Measurements from ENCODE around the gene TRPM3.
"Not testable (repeated sequence)": the region's sequence is repeated elsewhere in the genome, so short reads cannot be mapped to it uniquely, and the experiment has no call there.

TRPM3 gene

DNA sequence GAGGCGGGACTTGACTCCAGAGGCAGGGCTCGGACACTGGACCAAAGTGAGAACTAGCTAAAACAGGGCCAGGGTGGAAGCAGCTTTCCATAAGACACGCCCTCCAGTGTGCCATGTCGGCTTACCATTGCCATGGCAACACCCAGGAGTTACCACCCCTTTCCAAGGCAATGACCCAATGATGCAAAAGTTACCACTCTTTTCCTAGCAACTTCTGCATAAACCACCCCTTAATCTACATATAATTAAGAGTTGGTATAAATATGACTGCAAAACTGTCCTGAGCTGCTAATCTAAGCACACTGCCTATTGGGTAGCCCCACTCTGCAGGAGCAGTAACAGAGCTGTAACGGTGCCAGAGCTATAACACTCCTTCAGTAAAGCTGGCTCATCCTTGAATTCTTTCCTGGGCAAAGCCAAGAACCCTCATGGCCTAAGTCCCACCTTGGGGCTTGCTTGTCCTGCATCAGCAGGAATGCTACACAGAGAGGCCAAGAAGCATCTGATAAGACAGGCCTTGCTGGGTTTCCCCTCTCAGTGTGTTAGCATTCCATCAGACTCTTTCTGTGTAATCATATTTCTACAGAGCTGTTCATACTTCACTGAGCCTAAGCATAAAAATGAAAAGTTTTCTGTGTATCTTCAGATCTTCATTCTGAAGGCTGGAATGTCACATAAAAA lies 444.2 kb downstream of the TRPM3 start:
- no peaks in the 10 kb centered on the region for H3K36me3 Mint-ChIP-seq
- no peaks in the 10 kb centered on the region for H3K4me1 Mint-ChIP-seq (ENCODE audit: low read depth)
- H3K27ac Mint-ChIP-seq, result no peak overlapping the region
- peaks cover 6% of the 10 kb centered on the region for H3K27me3 Mint-ChIP-seq
- H3K9me3 Mint-ChIP-seq (ENCODE audit: low read depth), result no peaks in the 10 kb centered on the region
- no peak overlapping the region for H3K4me3 Mint-ChIP-seq

DNA sequence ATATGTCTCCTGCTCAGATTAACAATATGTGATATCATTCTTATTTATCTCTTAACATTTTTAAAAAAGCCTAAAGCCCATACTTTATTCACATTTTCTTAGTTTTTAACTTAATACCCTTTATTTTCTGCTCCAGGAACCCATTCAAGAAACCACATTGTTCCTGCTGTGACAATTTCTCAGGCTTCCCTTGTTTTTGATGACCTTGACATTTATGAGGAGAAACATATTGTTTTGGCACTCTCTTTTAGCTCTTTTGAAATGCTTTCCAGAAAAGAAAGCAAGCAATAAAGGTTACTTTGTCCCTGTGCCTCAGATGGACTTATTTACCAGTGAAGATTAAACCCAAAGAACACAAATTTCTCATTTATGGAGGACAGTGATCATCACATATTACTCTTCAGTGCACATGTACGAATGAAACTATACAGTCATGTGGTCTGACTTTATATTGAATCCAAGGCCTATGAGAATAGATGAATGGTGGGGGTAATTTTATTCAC lies 445.5 kb downstream of the TRPM3 start:
- no peak overlapping the region for H3K4me3 Mint-ChIP-seq
- H3K27me3 Mint-ChIP-seq, result peaks cover 9% of the 10 kb centered on the region
- no peaks in the 10 kb centered on the region for H3K36me3 Mint-ChIP-seq
- H3K4me1 Mint-ChIP-seq (ENCODE audit: low read depth), result no peaks in the 10 kb centered on the region
- H3K27ac Mint-ChIP-seq, result no peak overlapping the region
- no peaks in the 10 kb centered on the region for H3K9me3 Mint-ChIP-seq (ENCODE audit: low read depth)

DNA sequence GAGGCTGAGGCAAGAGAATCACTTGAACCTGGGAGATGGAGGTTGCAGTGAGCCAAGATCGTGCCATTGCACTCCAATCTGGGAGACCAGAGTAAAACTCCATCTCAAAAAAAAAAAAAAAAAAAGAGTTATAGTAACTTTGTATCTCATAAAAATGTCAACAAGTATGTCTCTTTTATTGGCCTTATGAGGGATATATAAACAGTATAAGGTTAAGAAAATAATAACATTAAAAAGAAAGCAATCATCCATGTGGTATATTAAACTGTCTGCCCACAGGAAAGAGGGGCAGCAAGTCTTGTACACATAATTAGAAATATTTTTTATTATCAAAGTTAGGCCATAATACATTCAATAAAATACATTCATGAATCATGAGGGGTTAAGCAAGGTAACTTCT lies 447.6 kb downstream of the TRPM3 start:
- H3K36me3 Mint-ChIP-seq, result no peaks in the 10 kb centered on the region
- H3K9me3 Mint-ChIP-seq (ENCODE audit: low read depth), result no peaks in the 10 kb centered on the region

DNA sequence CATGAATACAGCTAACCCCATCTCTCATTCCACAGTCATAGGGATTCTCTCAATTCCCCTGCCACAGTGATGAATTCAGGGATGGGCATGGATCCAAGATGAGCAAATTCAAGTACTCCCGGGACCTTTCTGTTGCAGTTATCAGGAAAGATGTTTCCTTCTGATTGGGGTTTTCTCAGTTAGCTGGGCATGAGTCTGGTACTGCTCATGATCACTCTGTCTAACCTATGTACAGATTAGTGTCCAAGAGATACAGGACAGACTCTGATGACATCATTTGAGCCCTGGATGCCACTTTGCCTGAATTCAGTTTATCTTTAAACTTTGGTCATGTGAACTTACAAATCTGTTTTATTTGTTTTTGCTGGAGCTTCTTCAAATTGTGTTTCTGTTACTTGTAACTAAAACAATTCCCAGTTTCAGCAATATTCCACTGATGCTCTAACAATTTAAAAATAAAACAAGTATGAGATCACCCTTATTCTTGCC lies 449.2 kb downstream of the TRPM3 start:
- Mint-ChIP-seq H3K4me1 (ENCODE audit: low read depth) (no peaks in the 10 kb centered on the region), H3K9me3 (ENCODE audit: low read depth) (no peaks in the 10 kb centered on the region), H3K27ac (no peak overlapping the region), H3K4me3 (no peak overlapping the region), H3K27me3 (peaks cover 9% of the 10 kb centered on the region), H3K36me3 (no peaks in the 10 kb centered on the region)

More for the DNA sequence above, 447.6 kb downstream of the TRPM3 start:
- H3K4me3 Mint-ChIP-seq, result no peak overlapping the region
- no peaks in the 10 kb centered on the region for H3K4me1 Mint-ChIP-seq (ENCODE audit: low read depth)
- peaks cover 9% of the 10 kb centered on the region for H3K27me3 Mint-ChIP-seq
- no peak overlapping the region for H3K27ac Mint-ChIP-seq

DNA sequence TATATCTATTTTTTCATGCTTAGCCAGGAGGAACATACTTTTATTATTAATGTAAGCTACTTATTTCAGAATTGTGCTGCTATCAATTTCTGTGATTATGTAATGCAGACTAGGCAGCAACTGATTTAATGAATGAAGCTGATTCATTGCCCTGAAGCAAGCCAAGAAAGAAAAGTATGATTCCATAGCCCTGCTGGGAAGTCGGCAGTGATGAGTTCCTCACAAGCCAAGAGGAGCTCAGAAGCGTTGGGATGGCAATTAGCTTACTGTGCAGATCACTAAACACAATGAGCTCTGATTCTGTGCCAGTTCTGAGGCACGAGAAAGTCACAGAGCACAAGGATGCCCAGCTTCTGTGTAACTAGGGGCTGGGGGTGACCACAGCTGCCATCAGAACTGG lies 452.7 kb downstream of the TRPM3 start:
- peaks cover 9% of the 10 kb centered on the region for H3K27me3 Mint-ChIP-seq
- H3K36me3 Mint-ChIP-seq, result no peaks in the 10 kb centered on the region
- H3K4me1 Mint-ChIP-seq (ENCODE audit: low read depth), result no peaks in the 10 kb centered on the region
- H3K9me3 Mint-ChIP-seq (ENCODE audit: low read depth), result no peaks in the 10 kb centered on the region
- no peak overlapping the region for H3K4me3 Mint-ChIP-seq
- H3K27ac Mint-ChIP-seq, result no peak overlapping the region

DNA sequence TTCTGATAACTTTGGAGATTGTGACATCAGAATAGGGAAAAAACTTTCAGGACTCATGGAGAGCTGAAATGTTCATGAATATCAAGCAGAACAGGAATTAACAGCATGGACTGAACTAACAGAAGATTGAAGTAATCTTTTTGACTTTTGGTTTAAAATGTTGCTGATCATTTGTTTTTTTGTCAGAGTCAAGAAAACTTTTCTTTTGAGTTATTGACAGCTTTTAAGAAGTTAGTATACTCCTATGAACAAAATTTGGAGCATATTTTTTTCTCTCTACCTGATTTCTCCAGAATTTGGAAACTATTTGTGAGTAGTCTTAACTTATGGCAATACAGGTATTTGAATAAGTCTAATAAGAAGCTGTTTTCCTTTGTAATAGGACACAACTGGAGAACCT lies 462.7 kb downstream of the TRPM3 start:
- no peak overlapping the region for H3K27ac Mint-ChIP-seq
- no peaks in the 10 kb centered on the region for H3K36me3 Mint-ChIP-seq
- no peak overlapping the region for H3K4me3 Mint-ChIP-seq
- no peaks in the 10 kb centered on the region for H3K4me1 Mint-ChIP-seq (ENCODE audit: low read depth)
- H3K9me3 Mint-ChIP-seq (ENCODE audit: low read depth), result no peaks in the 10 kb centered on the region
- H3K27me3 Mint-ChIP-seq, result peaks cover 7% of the 10 kb centered on the region

DNA sequence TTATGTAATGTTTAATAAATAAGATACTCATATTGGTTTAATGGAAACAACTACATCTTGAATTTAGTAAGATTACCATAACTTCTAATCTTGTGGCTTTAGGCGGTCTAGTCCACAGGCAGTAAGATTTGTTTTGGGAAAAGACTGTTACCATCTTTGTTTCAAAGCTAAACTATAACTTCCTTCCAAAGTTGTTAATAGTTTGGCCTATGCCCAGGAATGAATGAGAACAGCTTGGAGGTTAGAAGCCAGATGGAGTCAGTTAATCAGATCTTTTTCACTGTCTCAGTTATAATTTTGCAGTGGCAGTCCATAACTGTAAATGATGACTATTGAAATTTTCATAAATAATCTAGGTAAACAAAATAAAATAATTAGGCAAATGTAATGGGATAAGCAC lies 465.1 kb downstream of the TRPM3 start:
- Mint-ChIP-seq H3K27me3 (peaks cover 6% of the 10 kb centered on the region), H3K36me3 (no peaks in the 10 kb centered on the region), H3K9me3 (ENCODE audit: low read depth) (no peaks in the 10 kb centered on the region), H3K4me3 (no peak overlapping the region), H3K4me1 (ENCODE audit: low read depth) (no peaks in the 10 kb centered on the region), H3K27ac (no peak overlapping the region)

DNA sequence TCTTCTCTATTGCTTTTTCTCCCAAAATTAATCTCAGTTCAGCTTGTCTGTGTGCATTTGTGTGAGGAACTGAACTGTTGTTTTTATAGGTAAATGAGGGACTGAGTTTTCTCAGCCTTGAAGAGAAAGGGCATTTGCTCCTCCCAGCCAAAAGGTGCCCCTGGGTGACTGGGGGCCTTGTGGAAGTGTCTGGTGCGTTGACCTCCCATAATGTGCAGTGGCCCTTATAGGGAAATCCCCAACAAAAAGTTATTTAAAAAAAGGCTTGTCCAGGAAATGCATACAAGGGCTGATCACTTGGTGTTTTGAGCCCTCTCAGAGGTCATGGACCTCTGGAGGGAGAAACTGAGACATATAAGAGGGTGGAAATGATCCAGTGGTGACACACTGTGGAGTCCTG lies 467.3 kb downstream of the TRPM3 start:
- H3K27me3 Mint-ChIP-seq, result peaks cover 1% of the 10 kb centered on the region
- peaks cover 2% of the 10 kb centered on the region for H3K36me3 Mint-ChIP-seq
- peaks cover 8% of the 10 kb centered on the region for H3K9me3 Mint-ChIP-seq (ENCODE audit: low read depth)
- H3K4me3 Mint-ChIP-seq, result no peak overlapping the region
- H3K27ac Mint-ChIP-seq, result no peak overlapping the region
- no peaks in the 10 kb centered on the region for H3K4me1 Mint-ChIP-seq (ENCODE audit: low read depth)

DNA sequence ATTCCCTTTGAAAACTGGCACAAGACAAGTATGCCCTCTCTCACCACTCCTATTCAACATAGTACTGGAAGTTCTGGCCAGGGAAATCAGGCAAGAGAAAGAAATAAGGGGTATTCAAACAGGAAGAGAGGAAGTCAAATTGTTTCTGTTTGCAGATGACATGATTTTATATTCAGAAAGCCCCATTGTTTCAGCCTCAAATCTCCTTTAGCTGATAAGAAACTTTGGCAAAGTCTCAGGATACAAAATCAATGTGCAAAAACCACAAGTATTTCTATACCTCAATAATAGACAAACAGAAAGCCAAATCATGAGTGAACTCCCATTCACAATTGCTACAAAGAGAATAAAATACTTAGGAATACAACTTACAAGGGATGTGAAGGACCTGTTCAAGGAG lies 476.8 kb downstream of the TRPM3 start:
- H3K27me3 Mint-ChIP-seq; H3K36me3 Mint-ChIP-seq; H3K4me1 Mint-ChIP-seq (ENCODE audit: low read depth); H3K9me3 Mint-ChIP-seq (ENCODE audit: low read depth); H3K4me3 Mint-ChIP-seq; H3K27ac Mint-ChIP-seq: not testable (repeated sequence)

DNA sequence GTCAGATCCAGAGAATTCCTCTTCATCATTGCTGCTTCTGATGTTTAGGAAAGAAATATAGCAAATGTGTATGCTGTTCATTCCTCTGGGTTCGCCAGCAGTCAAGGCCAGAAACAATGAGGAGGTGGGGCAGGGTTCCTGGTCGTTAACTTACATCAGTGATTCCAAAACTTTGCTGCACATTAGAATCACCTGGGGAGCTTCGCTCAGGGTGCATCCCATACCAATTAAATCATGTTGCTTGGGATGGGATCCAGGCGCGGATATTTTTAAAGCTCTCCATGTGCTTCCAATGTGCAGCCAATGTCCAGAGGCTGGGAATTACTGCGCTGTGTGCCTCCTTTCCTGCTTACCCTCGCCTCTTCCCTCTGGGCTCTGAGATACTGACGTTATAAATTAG lies 479.1 kb downstream of the TRPM3 start:
- no peaks in the 10 kb centered on the region for H3K4me1 Mint-ChIP-seq (ENCODE audit: low read depth)
- no peak overlapping the region for H3K27ac Mint-ChIP-seq
- H3K9me3 Mint-ChIP-seq (ENCODE audit: low read depth), result no peaks in the 10 kb centered on the region
- H3K27me3 Mint-ChIP-seq, result peaks cover 11% of the 10 kb centered on the region
- H3K4me3 Mint-ChIP-seq, result no peak overlapping the region
- no peaks in the 10 kb centered on the region for H3K36me3 Mint-ChIP-seq

DNA sequence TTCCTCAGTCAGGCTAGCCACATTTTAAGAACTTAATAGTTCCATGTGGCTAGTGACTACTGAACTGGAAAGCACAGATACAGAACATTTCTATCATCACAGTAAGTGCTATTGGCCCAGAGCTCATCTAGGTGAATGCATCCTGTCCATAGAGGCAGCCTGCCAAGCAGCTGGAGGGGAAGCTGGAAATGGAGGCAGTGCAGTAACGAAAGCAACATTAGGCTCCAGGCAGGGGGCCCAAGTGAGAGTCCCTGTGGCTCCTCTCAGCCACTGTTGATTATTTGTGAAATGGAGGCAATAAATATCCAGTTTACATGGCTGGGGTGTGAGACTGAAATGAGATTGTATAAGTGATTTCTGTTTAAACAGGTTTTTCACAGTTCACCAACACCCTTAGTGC lies 479.8 kb downstream of the TRPM3 start:
- Mint-ChIP-seq H3K27ac (no peak overlapping the region), H3K27me3 (peaks cover 11% of the 10 kb centered on the region), H3K36me3 (no peaks in the 10 kb centered on the region), H3K4me1 (ENCODE audit: low read depth) (no peaks in the 10 kb centered on the region), H3K9me3 (ENCODE audit: low read depth) (no peaks in the 10 kb centered on the region), H3K4me3 (no peak overlapping the region)

DNA sequence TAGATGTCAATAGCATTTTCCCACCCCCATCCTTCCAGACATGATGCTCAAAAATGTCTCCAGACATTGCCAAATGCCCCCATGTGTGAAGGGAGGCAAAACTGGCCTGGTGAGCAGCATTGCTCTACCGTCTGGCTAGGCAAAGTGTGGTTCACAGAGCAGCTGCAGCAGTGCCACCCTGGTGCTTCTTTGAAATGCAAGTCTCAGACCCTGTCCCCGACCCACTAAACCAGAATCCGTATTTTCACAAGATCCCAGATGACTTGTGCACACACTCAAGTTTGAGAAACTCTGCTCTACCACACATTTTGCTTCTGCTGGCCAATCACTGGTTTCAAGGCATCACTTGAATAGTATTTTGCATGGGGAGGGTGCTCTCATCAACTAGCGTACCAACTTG lies 480.4 kb downstream of the TRPM3 start:
- no peaks in the 10 kb centered on the region for H3K36me3 Mint-ChIP-seq
- H3K27me3 Mint-ChIP-seq, result peaks cover 11% of the 10 kb centered on the region
- no peak overlapping the region for H3K4me3 Mint-ChIP-seq
- H3K9me3 Mint-ChIP-seq (ENCODE audit: low read depth), result no peaks in the 10 kb centered on the region
- no peak overlapping the region for H3K27ac Mint-ChIP-seq
- no peaks in the 10 kb centered on the region for H3K4me1 Mint-ChIP-seq (ENCODE audit: low read depth)

DNA sequence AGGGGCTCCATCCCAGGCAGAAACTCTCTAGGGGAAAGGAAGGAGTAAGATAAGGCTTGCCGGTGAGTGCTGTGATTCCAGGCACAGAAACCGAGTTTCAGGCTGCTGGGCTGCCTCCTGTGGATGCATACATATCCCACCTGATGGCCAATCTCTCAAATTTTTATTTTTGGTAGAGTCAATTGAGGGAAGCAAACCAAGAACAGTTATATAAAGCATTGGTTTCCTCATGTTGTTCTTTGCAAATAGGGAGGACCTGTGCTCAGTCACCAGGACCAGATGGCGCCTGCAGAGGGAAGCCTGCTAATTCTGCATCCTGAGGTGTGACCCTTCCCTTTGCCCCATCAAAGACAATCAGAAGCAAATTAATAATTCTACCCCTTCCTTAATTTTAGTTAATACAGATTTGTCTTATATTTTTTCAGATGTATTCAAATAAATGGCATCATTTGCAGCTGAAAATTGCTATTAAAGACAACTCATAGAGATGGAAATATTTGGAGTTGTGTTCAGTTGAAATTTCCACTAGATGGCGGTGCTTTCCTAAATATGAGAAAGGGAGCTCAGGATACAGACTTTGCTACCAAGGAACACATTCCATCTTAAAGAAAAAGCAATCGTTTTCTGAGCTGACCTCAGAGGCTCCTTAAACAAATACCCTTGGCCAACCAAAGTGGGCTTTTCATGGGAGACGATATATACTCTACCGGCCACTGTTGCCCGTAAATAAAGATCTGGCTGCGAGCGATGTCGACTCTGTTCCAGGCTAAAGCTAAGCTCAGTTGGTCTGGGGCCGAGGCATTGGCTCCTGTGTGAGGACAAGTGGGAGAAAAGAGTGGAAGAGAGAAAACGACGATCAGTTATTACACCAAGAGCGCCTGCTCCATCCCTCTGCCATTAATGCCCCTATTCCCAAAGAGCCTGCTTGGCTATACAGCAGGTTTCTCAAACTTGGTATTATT lies 481.3 kb downstream of the TRPM3 start:
- no peaks in the 10 kb centered on the region for H3K9me3 Mint-ChIP-seq (ENCODE audit: low read depth)
- peaks cover 11% of the 10 kb centered on the region for H3K27me3 Mint-ChIP-seq
- no peaks in the 10 kb centered on the region for H3K36me3 Mint-ChIP-seq
- no peaks in the 10 kb centered on the region for H3K4me1 Mint-ChIP-seq (ENCODE audit: low read depth)
- no peak overlapping the region for H3K4me3 Mint-ChIP-seq
- H3K27ac Mint-ChIP-seq, result no peak overlapping the region

DNA sequence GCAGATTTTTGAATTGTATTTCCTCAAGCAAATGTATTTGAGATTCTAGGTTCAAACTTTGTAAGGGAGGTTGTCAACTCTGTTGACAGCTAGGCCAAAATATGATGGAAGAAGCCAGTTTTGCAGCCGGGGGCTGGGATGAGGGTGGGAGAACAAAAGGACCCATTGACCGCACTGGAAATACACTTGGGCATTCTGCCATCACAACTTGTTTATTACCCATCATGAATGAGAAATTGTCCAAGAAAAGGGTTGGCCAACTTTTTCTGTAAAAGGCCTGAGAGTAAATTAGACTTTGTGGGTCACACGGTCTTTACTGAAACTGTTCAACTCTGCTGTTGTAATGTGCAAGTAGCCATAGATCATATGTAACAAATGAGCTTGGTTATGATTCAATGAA lies 485.6 kb downstream of the TRPM3 start:
- H3K4me1 Mint-ChIP-seq (ENCODE audit: low read depth), result no peaks in the 10 kb centered on the region
- no peak overlapping the region for H3K4me3 Mint-ChIP-seq
- no peaks in the 10 kb centered on the region for H3K36me3 Mint-ChIP-seq
- H3K9me3 Mint-ChIP-seq (ENCODE audit: low read depth), result no peaks in the 10 kb centered on the region
- peaks cover 7% of the 10 kb centered on the region for H3K27me3 Mint-ChIP-seq
- no peak overlapping the region for H3K27ac Mint-ChIP-seq

DNA sequence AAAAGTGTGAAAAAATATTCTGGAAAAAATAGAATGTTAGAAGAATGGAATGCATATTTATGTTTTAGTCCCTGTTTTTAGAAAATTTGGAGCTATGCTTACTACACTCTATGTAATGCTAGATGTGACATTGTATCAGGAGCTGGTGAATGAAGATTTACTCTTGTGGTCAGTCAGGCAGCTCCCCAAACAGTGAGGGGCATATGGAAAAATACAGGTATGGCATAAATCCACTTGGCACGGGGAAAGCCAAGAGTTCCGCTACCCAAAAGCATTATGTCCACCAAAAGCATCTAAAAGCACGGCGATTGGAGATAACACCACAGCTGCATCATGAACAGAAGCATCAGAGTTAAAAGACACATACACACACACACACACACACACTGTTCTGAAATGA lies 486.7 kb downstream of the TRPM3 start:
- Mint-ChIP-seq H3K27me3 (peaks cover 2% of the 10 kb centered on the region), H3K9me3 (ENCODE audit: low read depth) (no peaks in the 10 kb centered on the region), H3K27ac (no peak overlapping the region), H3K4me3 (no peak overlapping the region), H3K36me3 (no peaks in the 10 kb centered on the region), H3K4me1 (ENCODE audit: low read depth) (no peaks in the 10 kb centered on the region)
